ENCODE measurements around the gene REXO2.

Gene REXO2

DNA sequence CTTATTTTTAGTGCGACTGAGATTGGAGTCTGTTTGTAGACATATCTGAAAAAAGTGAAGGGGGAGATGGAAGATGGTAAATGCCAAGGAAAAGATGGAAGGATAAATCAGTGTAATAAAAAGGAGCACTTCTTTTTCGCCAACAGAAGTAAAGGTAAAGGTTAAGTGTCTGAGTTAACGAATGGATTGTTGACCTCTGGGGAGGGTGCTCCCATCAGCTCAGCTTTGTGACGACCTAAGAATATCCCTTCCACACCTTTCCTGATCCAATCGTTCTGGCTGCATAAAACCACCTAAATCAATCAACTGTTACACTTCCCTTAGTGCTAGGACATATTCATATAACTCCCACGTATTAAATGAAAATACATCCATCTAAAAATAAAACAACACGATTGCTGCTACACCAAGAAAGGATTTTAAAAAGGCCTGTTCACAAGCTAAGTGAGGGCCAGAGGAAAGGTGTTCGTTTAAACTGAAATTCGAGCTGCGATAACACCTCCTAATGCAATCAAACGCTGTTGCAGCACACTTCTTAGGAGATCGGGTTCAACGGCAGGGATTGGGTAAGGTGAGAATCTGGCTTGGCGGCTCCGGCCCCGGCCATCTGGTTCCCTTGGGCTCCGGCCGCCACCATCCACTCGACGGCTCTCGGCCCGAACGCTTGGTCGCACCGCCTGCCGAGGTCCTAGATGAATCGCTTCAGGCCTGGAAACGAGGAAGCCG lies 39.6 kb upstream of the REXO2 start:
- no peak for DNase-seq (ENCODE audit: low read depth)
- H3K4me3 ChIP-seq (ENCODE audit: low read depth, low read length), result peak overlapping the region; percentile 97
- TF ChIP-seq, protein P1, sequence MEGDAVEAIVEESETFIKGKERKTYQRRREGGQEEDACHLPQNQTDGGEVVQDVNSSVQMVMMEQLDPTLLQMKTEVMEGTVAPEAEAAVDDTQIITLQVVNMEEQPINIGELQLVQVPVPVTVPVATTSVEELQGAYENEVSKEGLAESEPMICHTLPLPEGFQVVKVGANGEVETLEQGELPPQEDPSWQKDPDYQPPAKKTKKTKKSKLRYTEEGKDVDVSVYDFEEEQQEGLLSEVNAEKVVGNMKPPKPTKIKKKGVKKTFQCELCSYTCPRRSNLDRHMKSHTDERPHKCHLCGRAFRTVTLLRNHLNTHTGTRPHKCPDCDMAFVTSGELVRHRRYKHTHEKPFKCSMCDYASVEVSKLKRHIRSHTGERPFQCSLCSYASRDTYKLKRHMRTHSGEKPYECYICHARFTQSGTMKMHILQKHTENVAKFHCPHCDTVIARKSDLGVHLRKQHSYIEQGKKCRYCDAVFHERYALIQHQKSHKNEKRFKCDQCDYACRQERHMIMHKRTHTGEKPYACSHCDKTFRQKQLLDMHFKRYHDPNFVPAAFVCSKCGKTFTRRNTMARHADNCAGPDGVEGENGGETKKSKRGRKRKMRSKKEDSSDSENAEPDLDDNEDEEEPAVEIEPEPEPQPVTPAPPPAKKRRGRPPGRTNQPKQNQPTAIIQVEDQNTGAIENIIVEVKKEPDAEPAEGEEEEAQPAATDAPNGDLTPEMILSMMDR (IDR thresholded peaks at IDR 0.05; ENCODE audit: control insufficient read depth, extremely low read depth, insufficient read depth), result no peak

DNA sequence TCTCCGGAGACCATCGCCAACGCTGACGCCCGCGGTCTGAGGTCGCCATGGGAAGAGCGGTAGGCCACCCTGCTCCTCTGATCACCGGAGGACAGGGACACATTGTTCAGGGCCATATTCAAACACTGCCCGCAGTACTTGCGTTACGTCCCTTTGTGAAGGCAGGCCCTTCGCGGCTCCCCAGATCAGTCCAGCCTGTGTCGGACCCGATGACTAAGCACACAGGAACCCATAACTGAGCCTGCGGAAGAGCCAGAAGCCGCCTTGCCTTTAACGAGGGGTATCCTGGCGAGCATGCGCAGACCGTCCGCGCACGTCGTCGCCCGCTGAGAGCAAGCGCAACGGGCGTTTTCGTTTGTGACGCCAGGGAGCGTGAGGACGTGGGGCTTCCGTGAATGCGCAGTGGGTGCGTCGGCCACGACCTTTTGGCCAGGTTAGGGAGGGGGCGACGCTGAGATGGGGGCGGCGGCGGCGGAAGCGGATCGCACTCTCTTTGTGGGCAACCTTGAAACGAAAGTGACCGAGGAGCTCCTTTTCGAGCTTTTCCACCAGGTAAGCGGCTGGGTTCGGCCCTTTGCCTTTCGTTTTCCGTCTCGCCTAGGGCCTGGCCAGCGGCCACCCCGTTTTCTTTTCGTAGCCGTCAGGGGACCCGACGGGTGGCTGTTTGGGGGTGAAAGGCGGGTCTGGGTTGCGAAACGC lies 38.9 kb upstream of the REXO2 start, which contains the start of the genes C11orf71 and RBM7:
TSS of gene C11orf71 (minus strand) at position 296 of the 699 bp plus-strand sequence. CDS start at position 116, 180 bp downstream.
TSS of gene RBM7 (plus strand) at position 451 of the 699 bp plus-strand sequence. CDS start at position 457, 6 bp downstream.
- peak within 1 kb of the TSS; percentile 97 for H3K4me3 ChIP-seq (ENCODE audit: low read depth, low read length)
- TF ChIP-seq, protein P1 (IDR thresholded peaks at IDR 0.05; ENCODE audit: control insufficient read depth, extremely low read depth, insufficient read depth), result no peak
- DNase-seq (ENCODE audit: low read depth), result peak; percentile 92

DNA sequence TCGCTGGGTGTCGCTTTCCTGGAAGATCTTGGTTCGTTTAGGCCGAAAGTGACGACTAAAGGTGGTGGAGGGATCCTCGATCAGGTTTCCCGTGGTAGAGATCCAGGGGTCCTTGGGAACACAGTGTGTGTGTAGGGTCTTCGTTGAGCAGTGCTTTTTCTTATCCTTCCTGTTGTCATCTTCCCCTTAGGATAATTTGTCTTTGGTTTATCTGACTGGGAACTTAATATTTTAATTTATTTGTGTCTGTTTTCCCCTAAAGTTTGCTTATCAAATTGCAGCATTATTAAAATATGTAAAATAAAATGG lies 38.4 kb upstream of the REXO2 start:
- peak overlapping the region; percentile 97 for H3K4me3 ChIP-seq (ENCODE audit: low read depth, low read length)
- TF ChIP-seq, protein P1 (IDR thresholded peaks at IDR 0.05; ENCODE audit: control insufficient read depth, extremely low read depth, insufficient read depth), result peak; percentile 24; the same call in 1 of the 2 replicates
- DNase-seq (ENCODE audit: low read depth), result no peak

DNA sequence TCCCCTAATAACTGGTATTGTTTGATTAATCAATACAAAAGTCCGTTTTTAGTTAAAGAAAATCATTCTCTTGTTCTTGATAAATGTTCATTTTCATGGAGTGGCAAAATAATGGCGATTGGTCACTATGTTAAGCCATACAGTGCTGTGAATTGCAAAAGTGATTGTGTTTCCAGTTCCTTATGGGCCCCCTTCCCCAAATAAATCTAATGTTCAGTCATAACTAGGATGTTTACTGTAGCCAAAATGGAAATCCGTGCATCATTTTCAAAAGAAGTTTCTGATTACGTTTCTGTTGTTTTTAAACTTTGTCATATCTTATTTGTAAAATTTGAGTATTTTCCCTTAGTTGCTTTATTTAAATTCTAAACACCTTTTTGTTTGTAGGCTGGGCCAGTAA lies 38.0 kb upstream of the REXO2 start:
- no peak for DNase-seq (ENCODE audit: low read depth)
- TF ChIP-seq, protein P1 (IDR thresholded peaks at IDR 0.05; ENCODE audit: control insufficient read depth, extremely low read depth, insufficient read depth), result no peak
- H3K4me3 ChIP-seq (ENCODE audit: low read depth, low read length), result peak overlapping the region; percentile 97

DNA sequence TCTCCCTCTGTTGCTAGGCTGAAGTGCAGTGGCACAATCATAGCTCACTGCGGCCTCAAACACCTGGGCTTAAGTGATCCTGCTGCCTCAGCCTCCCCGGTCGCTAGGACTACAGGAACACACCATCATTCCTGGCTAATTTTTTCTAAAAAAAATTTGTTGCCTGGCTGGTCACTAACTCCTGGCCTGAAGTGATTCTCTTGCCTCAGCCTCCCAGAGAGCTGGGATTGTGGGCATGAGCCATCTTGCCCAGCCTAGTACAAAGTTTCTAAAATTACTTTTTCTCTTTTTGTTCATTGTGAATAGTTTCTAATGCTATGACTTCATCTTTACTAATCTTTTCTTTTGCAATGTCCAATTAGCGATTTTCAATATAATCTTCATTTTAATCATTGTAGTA lies 26.3 kb upstream of the REXO2 start:
- TF ChIP-seq, protein P1 (IDR thresholded peaks at IDR 0.05; ENCODE audit: control insufficient read depth, extremely low read depth, insufficient read depth), result no peak
- H3K4me3 ChIP-seq (ENCODE audit: low read depth, low read length), result no peak overlapping the region
- DNase-seq (ENCODE audit: low read depth), result no peak

DNA sequence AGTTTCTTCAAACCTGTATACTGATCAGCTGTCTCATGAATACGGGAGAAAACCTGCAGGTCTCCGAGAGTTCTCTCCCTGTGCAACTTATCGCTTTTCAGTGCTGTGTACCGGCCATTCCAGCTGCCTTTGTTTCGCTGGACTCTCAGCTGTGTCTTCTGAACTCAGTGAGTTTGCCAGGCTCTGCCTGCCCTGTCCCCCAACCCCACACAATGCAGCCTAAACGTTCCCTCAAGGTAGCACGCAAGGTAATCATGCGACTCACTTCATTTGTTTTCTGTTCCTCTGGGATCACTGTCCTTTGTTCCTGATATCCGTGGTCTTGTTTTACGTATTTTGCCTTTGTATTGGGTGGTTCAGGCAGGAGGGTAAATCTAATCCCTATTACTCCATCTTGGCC lies 25.3 kb upstream of the REXO2 start:
- H3K4me3 ChIP-seq (ENCODE audit: low read depth, low read length), result no peak overlapping the region
- TF ChIP-seq, protein P1 (IDR thresholded peaks at IDR 0.05; ENCODE audit: control insufficient read depth, extremely low read depth, insufficient read depth), result no peak
- DNase-seq (ENCODE audit: low read depth), result no peak
